GM12875 (cell line): ENCODE data around the gene ZNF358.

Experiments
- H3K4me3 ChIP-seq: one replicate; pipeline ENCODE4 v1.5.1; 2011; ENCODE audit warnings: low read depth, low read length, control low read depth
- CTCF ChIP-seq: IDR thresholded peaks from 2 replicates; pipeline ENCODE4 v1.5.1; 2011; ENCODE audit warnings: low read depth, mild to moderate bottlenecking, control low read depth, inconsistent platforms, low read length, moderate library complexity, borderline replicate concordance; ENCODE audit not compliant: insufficient read depth

The ZNF358 gene

GRCh38 chr19:7471696-7472615 is 43.9 kb upstream of the ZNF358 start:
- no peak for TF ChIP-seq CTCF

GRCh38 chr19:7475665-7476064 is 40.2 kb upstream of the ZNF358 start:
- no peak for TF ChIP-seq CTCF
- no peak overlapping the region for H3K4me3 ChIP-seq

More at GRCh38 chr19:7471696-7472615, 43.9 kb upstream of the ZNF358 start:
- no peak overlapping the region for H3K4me3 ChIP-seq

GRCh38 chr19:7476241-7476640 is 39.7 kb upstream of the ZNF358 start:
- no peak overlapping the region for H3K4me3 ChIP-seq
- TF ChIP-seq CTCF = no peak

GRCh38 chr19:7476777-7477494 is 39.0 kb upstream of the ZNF358 start:
- no peak for TF ChIP-seq CTCF
- no peak overlapping the region for H3K4me3 ChIP-seq

GRCh38 chr19:7477758-7478157 is 38.1 kb upstream of the ZNF358 start:
- TF ChIP-seq CTCF = no peak
- no peak overlapping the region for H3K4me3 ChIP-seq

GRCh38 chr19:7478173-7478842 is 37.6 kb upstream of the ZNF358 start:
- H3K4me3 ChIP-seq = no peak overlapping the region
- no peak for TF ChIP-seq CTCF
